ENCODE results near the gene CSNK1G3.

Gene CSNK1G3

DNA sequence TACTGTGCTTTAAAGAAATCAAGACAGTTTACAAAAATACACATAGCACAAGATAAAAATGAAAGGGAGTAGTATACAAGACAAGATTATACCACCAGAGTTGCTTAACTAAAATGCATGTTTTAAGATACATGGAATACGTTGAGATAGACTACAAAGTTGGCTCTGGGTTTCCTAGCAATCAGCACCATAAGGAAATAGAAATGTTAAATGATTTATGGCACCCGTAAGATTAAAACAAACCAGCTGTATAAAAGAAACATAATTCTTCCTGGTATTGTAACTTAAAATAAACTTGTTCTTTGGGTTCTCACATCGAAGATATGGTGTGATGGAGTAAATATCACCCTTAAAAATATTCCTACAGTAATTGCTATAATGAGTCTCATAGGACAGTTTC lies 9.9 kb upstream of the CSNK1G3 start:
- no peaks in the 10 kb centered on the region for H3K9me3 Mint-ChIP-seq
- ATAC-seq (no peak), DNase-seq (ENCODE audit: low spot score in 2 of 2) (no peak)
- H3K4me3 Mint-ChIP-seq, result no peak overlapping the region
- H3K4me1 Mint-ChIP-seq, result no peaks in the 10 kb centered on the region
- H3K27ac Mint-ChIP-seq, result no peak overlapping the region
- H3K36me3 Mint-ChIP-seq, result no peaks in the 10 kb centered on the region

DNA sequence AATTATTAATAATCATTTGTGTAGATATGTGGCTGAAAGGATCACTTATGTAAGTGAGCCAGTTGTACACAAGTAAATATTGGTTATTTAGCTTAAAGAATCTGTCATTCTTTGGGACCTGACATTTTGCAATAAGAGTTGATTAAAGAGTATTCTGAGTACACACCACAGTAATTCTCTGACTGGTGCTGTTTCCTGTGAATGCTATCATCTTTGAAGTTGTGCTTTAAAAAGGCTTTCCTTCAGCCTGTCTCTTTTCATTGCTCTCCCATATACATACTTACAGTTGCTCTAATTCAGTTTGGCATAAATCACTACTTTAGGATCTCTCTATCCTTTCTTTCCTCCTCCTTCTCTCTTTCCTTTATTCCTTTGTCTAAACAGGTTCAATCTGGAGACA lies 8.7 kb upstream of the CSNK1G3 start:
- Mint-ChIP-seq H3K4me1 (no peaks in the 10 kb centered on the region), H3K27ac (no peak overlapping the region), H3K4me3 (no peak overlapping the region), H3K36me3 (no peaks in the 10 kb centered on the region), H3K9me3 (no peaks in the 10 kb centered on the region)
- DNase-seq (ENCODE audit: low spot score in 2 of 2) (no peak), ATAC-seq (no peak)

DNA sequence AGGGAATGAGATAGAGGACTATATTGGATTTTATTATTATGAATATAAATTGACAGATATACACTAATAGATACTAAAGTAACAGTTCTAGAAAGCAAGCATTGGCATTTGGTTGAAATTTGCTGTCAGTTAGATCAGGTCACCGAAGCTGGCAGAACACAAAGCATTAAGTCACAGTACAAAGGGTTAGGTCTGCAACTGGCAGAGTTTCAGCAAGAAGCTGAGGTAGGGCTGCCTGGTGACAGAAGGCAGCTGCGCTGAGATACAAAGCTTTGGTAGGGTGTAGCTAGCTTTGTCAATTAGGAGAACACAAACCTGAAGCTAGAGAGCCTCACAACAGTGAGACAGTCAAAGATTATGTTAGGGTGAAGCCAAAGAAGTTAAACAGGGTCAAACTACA lies 6.3 kb upstream of the CSNK1G3 start:
- DNase-seq (ENCODE audit: low spot score in 2 of 2), result no peak
- H3K4me1 Mint-ChIP-seq, result no peaks in the 10 kb centered on the region
- H3K9me3 Mint-ChIP-seq, result no peaks in the 10 kb centered on the region
- no peak overlapping the region for H3K27ac Mint-ChIP-seq
- no peaks in the 10 kb centered on the region for H3K36me3 Mint-ChIP-seq
- no peak for ATAC-seq
- H3K4me3 Mint-ChIP-seq, result no peak overlapping the region

DNA sequence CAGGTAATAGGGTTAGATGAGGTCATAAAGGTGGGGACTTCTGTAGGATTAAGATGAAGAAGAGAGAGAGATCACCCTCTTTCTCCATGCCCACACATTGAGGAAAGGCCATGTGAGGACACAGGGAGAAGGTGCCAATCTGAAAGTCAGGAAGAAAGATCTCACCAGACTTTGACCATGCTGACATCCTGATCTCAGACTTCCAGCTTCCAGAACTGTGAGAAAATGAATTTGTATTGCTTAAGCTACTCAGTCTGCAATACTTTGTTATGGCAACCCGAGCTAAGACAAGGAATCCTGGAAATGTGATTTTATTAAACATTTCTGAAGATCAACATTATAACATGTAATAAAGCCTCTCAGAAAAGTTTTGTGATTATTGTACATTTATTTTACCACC lies 3.5 kb upstream of the CSNK1G3 start:
- no peak overlapping the region for H3K27ac Mint-ChIP-seq
- H3K9me3 Mint-ChIP-seq, result no peaks in the 10 kb centered on the region
- peaks cover 15% of the 10 kb centered on the region for H3K4me1 Mint-ChIP-seq
- no peak for ATAC-seq
- peaks cover 15% of the 10 kb centered on the region for H3K36me3 Mint-ChIP-seq
- H3K4me3 Mint-ChIP-seq, result no peak overlapping the region
- no peak for DNase-seq (ENCODE audit: low spot score in 2 of 2)

DNA sequence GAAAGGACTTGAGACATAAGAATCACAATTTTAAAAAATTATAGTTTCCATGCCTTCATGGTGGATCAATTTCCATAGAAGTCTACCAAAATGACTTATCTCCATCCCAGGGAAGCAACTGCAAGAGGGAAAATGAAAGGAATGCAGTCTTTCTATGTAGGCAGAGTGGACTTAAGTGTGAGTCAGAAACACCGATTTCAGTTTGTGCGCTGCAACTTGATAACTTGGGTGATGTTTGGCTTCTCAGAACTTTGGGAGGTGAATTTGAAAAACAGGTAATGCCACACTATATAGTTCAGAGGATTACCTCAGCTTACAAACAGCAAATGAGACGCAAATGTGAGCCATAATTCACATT lies 708 bp upstream of the CSNK1G3 start:
- no peak for DNase-seq (ENCODE audit: low spot score in 2 of 2)
- Mint-ChIP-seq H3K4me3 (peak overlapping the region; percentile 81), H3K4me1 (peaks cover 40% of the 10 kb centered on the region), H3K36me3 (peaks cover 22% of the 10 kb centered on the region), H3K9me3 (no peaks in the 10 kb centered on the region), H3K27ac (peak overlapping the region; percentile 95)
- ATAC-seq, result no peak

DNA sequence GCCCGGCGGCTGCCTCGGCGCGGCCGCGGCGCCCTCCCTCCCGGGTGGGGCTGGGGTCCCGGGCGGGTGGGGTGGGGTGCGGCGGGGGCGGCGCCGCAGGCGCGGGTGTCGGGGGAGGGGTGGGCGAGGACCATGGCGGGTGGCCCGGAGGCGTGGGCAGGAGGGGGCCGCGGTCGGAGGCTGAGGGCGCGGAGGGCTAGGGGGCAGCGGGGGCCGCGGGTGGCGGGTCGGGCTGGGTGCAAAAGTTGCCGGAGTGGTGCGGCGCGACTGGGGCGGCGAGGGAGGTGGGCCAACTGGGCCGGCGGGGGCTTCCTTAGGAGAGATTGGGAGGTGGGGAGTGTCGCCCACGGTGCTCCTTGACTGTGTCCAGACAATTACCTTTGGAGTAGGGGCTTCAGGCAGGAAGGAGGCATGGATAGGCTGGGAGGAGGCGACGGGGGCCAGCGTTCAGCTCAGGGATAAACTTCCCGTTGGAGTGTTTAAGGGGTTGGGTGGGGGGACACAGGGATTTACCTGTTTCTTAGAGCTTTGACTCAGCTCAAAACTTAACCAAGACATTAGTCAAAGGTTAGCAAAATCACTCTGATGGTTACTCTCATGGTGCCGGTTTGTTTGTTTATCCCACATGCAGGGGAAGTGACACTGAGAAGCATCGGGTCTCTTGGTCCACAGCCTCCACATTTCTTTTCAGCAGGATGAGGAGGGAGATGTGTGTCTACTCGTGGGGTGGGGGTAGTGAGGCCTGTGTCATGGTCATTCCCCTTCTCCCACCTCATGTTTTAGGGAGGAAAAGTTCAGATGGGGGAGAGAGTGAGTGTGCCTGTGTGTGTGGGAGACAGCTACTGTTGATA lies 859 bp downstream of the CSNK1G3 start:
- DNase-seq (ENCODE audit: low spot score in 2 of 2), result peak; percentile 26 to 79
- Mint-ChIP-seq H3K4me1 (peaks cover 48% of the 10 kb centered on the region), H3K36me3 (peaks cover 22% of the 10 kb centered on the region), H3K9me3 (no peaks in the 10 kb centered on the region), H3K4me3 (peak overlapping the region; percentile 81), H3K27ac (peak overlapping the region; percentile 95)
- peak; percentile 53 for ATAC-seq

DNA sequence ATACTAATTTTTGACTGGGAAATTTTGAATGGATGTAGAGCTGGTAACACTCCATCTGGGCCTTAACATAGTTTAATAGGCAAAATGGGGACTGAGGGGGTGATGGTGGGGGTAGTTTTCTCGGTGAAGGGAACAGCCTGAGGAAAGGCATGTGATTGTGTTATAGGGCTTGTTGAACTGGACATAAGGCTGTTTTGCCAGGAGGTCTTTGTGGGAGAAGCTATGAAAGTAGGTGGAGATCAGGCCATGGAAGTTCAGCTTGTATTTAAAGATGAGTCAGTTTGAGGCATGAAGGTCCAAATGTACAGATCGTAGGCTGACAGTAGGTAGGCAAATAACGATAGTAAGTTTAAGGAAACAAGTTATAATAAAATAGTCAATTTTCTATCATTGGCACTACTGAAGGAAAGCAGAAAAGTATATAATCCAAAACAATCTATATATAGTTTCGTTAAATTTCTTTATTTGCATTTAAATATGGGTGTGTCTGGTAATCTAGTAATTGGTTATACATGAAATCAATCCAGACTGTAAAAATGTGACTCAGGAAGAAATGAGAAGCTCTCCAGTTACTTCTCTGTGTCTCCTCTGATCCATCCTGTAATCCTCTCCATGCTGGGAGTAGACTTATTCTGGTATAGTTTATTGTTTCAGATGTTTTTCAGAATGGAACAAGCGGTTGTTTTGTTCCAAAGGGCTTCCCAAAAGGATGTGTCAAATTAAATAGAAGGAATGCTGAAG lies 2.8 kb downstream of the CSNK1G3 start:
- H3K27ac Mint-ChIP-seq, result peak overlapping the region; percentile 51
- peaks cover 64% of the 10 kb centered on the region for H3K4me1 Mint-ChIP-seq
- peak overlapping the region; percentile 81 for H3K4me3 Mint-ChIP-seq

DNA sequence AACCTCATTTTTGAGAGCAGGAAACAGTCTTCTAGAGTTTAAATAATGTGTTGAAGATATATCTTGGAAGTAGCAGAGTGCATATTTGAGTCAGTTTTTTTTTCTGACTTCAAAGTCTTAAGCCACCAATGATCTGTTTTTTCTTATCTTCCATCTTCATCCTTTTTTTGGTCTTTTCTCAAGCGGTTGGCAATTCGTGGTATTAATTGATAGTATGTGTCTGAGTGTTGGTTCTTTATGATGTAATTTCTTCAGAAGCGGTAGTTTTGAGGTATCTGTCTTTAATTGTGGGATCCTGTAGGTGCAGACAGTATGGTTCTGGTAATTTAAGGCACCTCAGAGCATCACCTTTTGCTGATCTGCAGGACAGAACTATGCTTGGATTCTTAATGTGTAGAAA lies 3.9 kb downstream of the CSNK1G3 start:
- H3K4me3 Mint-ChIP-seq, result peak overlapping the region; percentile 81
- H3K4me1 Mint-ChIP-seq, result peaks cover 64% of the 10 kb centered on the region
- DNase-seq (ENCODE audit: low spot score in 2 of 2), result no peak
- ATAC-seq, result peak; percentile 49
- peak overlapping the region; percentile 9 for H3K27ac Mint-ChIP-seq
- peaks cover 22% of the 10 kb centered on the region for H3K36me3 Mint-ChIP-seq
- no peaks in the 10 kb centered on the region for H3K9me3 Mint-ChIP-seq

More for the DNA sequence above, 2.8 kb downstream of the CSNK1G3 start:
- no peaks in the 10 kb centered on the region for H3K9me3 Mint-ChIP-seq
- DNase-seq (ENCODE audit: low spot score in 2 of 2) (no peak), ATAC-seq (no peak)
- peaks cover 22% of the 10 kb centered on the region for H3K36me3 Mint-ChIP-seq

DNA sequence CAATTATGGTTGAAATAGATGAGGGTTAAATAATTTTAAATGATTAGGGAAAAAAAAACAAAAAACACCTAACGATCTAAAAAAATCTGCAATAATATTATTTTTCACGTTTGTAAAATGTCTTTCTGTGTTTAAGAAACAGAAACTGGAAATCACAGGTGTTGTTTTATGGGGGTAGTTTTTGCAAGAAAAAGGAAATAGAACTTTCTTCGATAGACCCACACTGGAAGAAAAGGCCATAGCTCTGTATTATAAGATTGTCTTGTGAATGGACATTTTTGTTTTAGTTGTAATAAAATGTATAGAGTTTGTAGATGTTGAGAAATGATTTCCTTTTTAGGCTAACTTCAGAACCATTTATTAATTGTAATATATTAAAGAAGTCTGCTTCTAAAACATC lies 5.5 kb downstream of the CSNK1G3 start:
- Mint-ChIP-seq H3K9me3 (no peaks in the 10 kb centered on the region), H3K4me1 (peaks cover 55% of the 10 kb centered on the region), H3K36me3 (peaks cover 25% of the 10 kb centered on the region), H3K27ac (no peak overlapping the region), H3K4me3 (no peak overlapping the region)
- DNase-seq (ENCODE audit: low spot score in 2 of 2) (no peak), ATAC-seq (no peak)

DNA sequence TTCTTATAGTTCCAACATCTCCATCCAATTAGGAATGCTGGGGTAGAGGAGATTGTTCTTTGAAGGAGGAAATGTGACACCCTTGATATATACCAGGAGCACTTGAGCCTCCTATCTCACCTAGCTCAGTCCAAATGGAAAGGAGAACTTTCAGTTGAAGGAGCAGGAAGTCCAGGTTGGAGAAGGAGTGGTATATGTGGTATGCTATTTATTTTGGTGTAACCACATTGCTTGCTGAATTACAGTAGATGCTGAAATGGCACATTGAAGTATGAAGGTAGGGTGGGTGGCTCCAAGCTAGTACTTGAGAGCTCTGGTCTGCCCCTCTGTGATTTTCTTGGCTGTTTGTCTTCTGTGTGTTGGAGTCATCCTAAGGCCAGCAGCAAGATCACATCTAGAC lies 6.1 kb downstream of the CSNK1G3 start:
- ATAC-seq, result peak; percentile 25
- Mint-ChIP-seq H3K27ac (no peak overlapping the region), H3K36me3 (peaks cover 21% of the 10 kb centered on the region), H3K4me3 (no peak overlapping the region), H3K4me1 (peaks cover 52% of the 10 kb centered on the region), H3K9me3 (no peaks in the 10 kb centered on the region)
- no peak for DNase-seq (ENCODE audit: low spot score in 2 of 2)

DNA sequence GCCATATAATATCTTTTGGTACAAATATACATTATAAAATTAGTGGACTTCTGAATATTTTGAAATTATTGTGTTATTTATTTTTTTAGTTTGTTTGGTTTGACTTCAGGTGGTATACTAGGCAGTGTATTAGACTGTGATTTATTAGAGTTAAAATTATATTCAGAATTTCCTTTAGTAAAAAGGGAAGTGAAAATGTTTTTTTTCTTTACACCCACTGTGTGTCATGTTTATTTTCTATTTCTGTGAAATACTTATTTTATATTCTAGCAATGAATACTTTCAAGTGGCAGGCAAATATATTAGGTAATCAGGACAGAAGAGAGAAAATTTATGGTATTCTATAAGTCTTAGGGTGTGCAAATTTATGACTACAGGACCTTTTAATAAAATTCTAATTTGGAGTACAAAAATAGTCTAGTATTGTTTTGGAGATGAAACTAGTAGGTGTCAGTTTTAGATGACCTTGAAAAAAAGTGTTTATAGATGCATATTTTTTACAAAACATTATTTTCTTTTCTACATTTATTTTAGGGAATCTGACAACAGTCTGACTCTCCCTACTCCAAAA lies 8.8 kb downstream of the CSNK1G3 start:
- peaks cover 15% of the 10 kb centered on the region for H3K36me3 Mint-ChIP-seq
- peaks cover 42% of the 10 kb centered on the region for H3K4me1 Mint-ChIP-seq
- H3K27ac Mint-ChIP-seq, result no peak overlapping the region
- H3K9me3 Mint-ChIP-seq, result no peaks in the 10 kb centered on the region
- no peak for ATAC-seq
- DNase-seq (ENCODE audit: low spot score in 2 of 2), result no peak
- H3K4me3 Mint-ChIP-seq, result no peak overlapping the region

DNA sequence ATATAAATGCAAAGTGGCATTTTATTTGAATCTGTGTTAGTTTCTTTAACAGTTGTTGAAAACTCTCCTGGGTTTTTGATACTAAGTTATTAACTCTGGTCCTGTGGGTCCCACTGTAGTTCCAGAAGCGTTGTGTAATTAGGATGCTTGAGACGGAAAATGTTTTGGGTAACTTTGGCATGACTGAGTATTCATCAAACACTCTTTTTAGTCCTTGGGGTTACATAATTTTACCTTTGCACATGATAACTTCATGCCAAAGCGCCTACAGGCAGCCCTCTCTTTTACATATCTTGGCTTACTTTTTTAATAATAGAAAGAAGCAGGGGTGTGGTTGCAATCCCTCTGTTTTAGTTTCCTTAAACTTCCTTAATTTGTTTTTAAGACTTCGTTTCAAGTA lies 12.2 kb downstream of the CSNK1G3 start:
- peaks cover 33% of the 10 kb centered on the region for H3K4me1 Mint-ChIP-seq
- no peak overlapping the region for H3K27ac Mint-ChIP-seq
- no peak overlapping the region for H3K4me3 Mint-ChIP-seq
- no peaks in the 10 kb centered on the region for H3K9me3 Mint-ChIP-seq
- DNase-seq (ENCODE audit: low spot score in 2 of 2) (no peak), ATAC-seq (no peak)
- H3K36me3 Mint-ChIP-seq, result peaks cover 11% of the 10 kb centered on the region

DNA sequence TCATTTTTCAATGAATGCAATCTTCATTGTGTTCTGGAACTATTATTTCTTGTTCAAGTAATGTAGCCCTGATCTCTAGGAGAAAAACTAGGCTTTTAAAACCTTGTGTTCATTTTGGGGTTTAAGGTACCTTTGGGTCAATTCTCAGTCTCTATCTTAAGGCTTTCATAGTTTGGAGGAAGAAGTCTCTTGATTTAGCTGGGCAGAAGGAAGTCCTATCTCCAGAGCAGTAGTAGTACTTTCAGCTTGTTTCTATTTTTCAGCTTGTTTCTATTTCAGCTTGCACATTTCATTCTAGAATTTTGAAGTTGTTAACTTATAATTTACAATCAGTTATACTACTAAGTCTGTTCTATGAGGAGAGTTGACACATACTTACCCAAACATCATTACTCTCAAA lies 15.2 kb downstream of the CSNK1G3 start:
- DNase-seq (ENCODE audit: low spot score in 2 of 2) (no peak), ATAC-seq (no peak)
- H3K4me1 Mint-ChIP-seq, result peaks cover 36% of the 10 kb centered on the region
- no peaks in the 10 kb centered on the region for H3K9me3 Mint-ChIP-seq
- no peak overlapping the region for H3K4me3 Mint-ChIP-seq
- H3K27ac Mint-ChIP-seq, result no peak overlapping the region
- peaks cover 1% of the 10 kb centered on the region for H3K36me3 Mint-ChIP-seq

DNA sequence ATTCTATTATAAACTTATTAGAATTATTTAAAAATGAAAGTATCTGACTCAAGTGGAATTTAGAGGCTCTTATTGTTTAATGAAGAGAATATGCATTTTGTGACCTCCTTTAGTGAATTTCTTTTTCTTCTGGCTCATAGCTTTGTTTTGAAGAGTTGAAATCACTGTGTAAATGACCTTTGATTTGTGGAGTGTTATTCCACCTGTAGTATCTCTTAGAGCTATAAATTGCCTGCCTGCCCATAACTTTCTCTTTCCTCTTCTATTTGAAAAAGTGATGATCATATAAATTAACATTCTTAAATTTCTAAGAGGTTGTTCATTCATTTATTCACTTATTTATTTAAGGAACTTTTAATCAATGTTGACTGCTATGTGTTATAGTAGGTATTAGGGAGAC lies 16.1 kb downstream of the CSNK1G3 start:
- Mint-ChIP-seq H3K9me3 (no peaks in the 10 kb centered on the region), H3K27ac (no peak overlapping the region), H3K4me1 (peaks cover 36% of the 10 kb centered on the region)

DNA sequence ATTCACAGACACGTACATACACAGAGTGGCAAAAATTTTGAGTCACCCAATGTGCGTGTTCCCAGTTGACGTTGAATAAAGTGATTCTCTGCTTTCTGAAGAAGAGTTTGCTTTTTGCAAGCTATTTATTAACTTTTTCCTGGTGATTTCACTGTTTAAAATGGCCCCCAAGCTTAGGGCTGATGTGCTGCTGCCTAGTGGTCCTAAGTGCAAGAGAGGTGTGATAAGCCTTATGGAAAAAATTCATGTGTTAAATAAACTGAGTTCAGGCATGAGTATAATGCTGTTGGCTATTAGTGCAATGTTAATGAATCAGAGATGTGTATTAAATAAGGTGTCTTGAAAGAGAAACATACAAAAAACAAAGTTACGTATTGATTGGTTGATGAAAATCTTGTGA lies 16.9 kb downstream of the CSNK1G3 start:
- Mint-ChIP-seq H3K4me1 (peaks cover 36% of the 10 kb centered on the region), H3K9me3 (no peaks in the 10 kb centered on the region), H3K4me3 (no peak overlapping the region), H3K27ac (no peak overlapping the region), H3K36me3 (no peaks in the 10 kb centered on the region)
- ATAC-seq, result no peak
- no peak for DNase-seq (ENCODE audit: low spot score in 2 of 2)

More for the DNA sequence above, 16.1 kb downstream of the CSNK1G3 start:
- ATAC-seq (no peak), DNase-seq (ENCODE audit: low spot score in 2 of 2) (no peak)
- Mint-ChIP-seq H3K4me3 (no peak overlapping the region), H3K36me3 (no peaks in the 10 kb centered on the region)

DNA sequence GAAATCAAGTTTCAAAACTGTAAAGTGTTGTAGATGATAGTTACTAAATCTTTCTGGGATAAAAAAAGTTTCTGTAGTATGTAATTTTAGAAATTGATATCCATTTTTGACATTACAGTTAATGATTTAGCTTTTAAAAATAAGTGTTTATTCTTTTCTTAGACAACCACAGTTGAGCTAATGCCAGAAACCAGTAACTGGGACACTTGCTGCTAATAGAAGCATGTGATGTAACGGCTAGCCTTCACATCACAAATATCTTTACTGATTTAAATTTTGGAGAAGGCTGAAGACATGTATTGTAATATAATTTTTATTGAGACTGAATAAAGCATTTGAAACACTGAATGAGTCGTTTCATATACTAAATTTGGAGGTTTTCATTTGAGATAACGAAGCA lies 18.8 kb downstream of the CSNK1G3 start:
- Mint-ChIP-seq H3K4me1 (peaks cover 26% of the 10 kb centered on the region), H3K9me3 (no peaks in the 10 kb centered on the region), H3K27ac (no peak overlapping the region), H3K36me3 (no peaks in the 10 kb centered on the region), H3K4me3 (no peak overlapping the region)
- ATAC-seq, result no peak
- DNase-seq (ENCODE audit: low spot score in 2 of 2), result no peak

Data from stimulated activated effector memory CD8-positive, alpha-beta T cell treated with anti-CD3 and anti-CD28 coated beads, Interleukin-12 subunit alpha, Interleukin-12 subunit beta, amount 100 ng/mL, for 72 hours (primary cell).